HCT116 (cell line): ENCODE data around the gene C19orf38.

Source experiments
- CTCF ChIP-seq, 3 experiments: fragments of 200-600 bp in 1 of 3; sonication (generic) in 1 of 3; IDR thresholded peaks in 2 of 3; conservative IDR thresholded peaks in 1 of 3; 2 replicates each; pipeline ENCODE4 v1.5.1; 2012 to 2017; ENCODE audit warnings: low read depth in 2 of 3, low read length in 2 of 3, antibody characterized with exemption in 1 of 3, borderline replicate concordance in 1 of 3, control low read depth in 1 of 3, mild to moderate bottlenecking in 1 of 3, mixed read lengths in 1 of 3, mixed run types in 1 of 3, moderate library complexity in 1 of 3; ENCODE audit not compliant: insufficient read depth in 1 of 3
- EGR1 ChIP-seq: IDR thresholded peaks from 2 replicates; pipeline ENCODE4 v1.6.1; 2012; ENCODE audit warnings: low read depth
- EZH2 ChIP-seq: fragments of 200-600 bp; sonication (generic); IDR thresholded peaks from 2 replicates; pipeline ENCODE4 v1.6.1; 2017; ENCODE audit warnings: antibody characterized with exemption, mixed run types
- EZH2phosphoT487 ChIP-seq: fragments of 200-600 bp; IDR thresholded peaks from 2 replicates; pipeline ENCODE4 v1.6.1; 2018; ENCODE audit warnings: antibody characterized with exemption, borderline replicate concordance
- FOSL1 ChIP-seq: IDR thresholded peaks from 2 replicates; pipeline ENCODE4 v1.6.1; 2012; ENCODE audit warnings: low read depth
- POLR2A ChIP-seq: IDR thresholded peaks from 2 replicates; pipeline ENCODE4 v1.7.0; 2011; ENCODE audit warnings: borderline replicate concordance; ENCODE audit not compliant: insufficient read depth, insufficient read length; ENCODE audit errors: extremely low read depth
- POLR2AphosphoS5 ChIP-seq: IDR thresholded peaks from 2 replicates; pipeline ENCODE4 v1.6.1; 2011; ENCODE audit warnings: mild to moderate bottlenecking, low read depth, low read length, moderate library complexity
- RAD21 ChIP-seq: IDR thresholded peaks from 2 replicates; pipeline ENCODE4 v1.6.1; 2012; ENCODE audit warnings: low read depth, mild to moderate bottlenecking
- REST ChIP-seq: IDR thresholded peaks from 2 replicates; pipeline ENCODE4 v1.6.1; 2012; ENCODE audit warnings: low read depth
- SP1 ChIP-seq: IDR thresholded peaks from 2 replicates; pipeline ENCODE4 v1.6.1; 2012; ENCODE audit warnings: low read depth
- YY1 ChIP-seq: IDR thresholded peaks from 2 replicates; pipeline ENCODE4 v1.6.1; 2011; ENCODE audit warnings: low read length, low read depth, moderate library complexity, mild to moderate bottlenecking; ENCODE audit not compliant: insufficient replicate concordance; ENCODE audit errors: extremely low read depth
- ZFX ChIP-seq: fragments of 450-650 bp; IDR thresholded peaks from 2 replicates; pipeline ENCODE4 v1.6.1; 2017
- ZNF274 ChIP-seq: fragments of 200-500 bp; sonication (Bioruptor generic); IDR thresholded peaks from 2 replicates; pipeline ENCODE4 v1.6.1; 2014; ENCODE audit warnings: mild to moderate bottlenecking, low read depth, low read length, inconsistent platforms

- TF ChIP-seq CTCF (IDR thresholded peaks at IDR 0.05 in 2 of 3, conservative IDR thresholded peaks at IDR 0.05 in 1 of 3; ENCODE audit: borderline replicate concordance in 1 of 3, insufficient read depth in 1 of 3, low read depth in 2 of 3, low read length in 2 of 3), result peak; percentile 23 to 84 (median 70); a peak in 5 of 6 replicates
- TF ChIP-seq RAD21, result peak; percentile 14; the same call in 1 of the 2 replicates
- no peak for TF ChIP-seq POLR2AphosphoS5
- TF ChIP-seq EZH2, result no peak
- TF ChIP-seq POLR2A, result no peak
- TF ChIP-seq ZNF274, result no peak
- TF ChIP-seq SP1, result no peak
- TF ChIP-seq EZH2phosphoT487, result no peak
- TF ChIP-seq EGR1, result no peak
- no peak for TF ChIP-seq ZFX
- TF ChIP-seq YY1, result no peak
- no peak for TF ChIP-seq REST
- TF ChIP-seq FOSL1, result no peak
Observed at GRCh38 chr19:10855879-10856522, 7.8 kb downstream of the C19orf38 start.
